ENCODE data around the gene USP46. TPM values are rescaled to one million over a fixed set of nuclear protein-coding genes. Genes with fewer than 3 reads are reported as not detected.

Gene USP46
- total RNA-seq, 2 donors from 2014 or later = 42.0 to 42.9 TPM

- no peak for TF ChIP-seq CTCF (conservative IDR thresholded peaks at IDR 0.05)
- H3K9me3 Mint-ChIP-seq = no peaks in the 10 kb centered on the region
- no peaks in the 10 kb centered on the region for H3K36me3 ChIP-seq (ENCODE audit: control insufficient read depth, insufficient read depth, low read length)
- H3K27me3 ChIP-seq (ENCODE audit: control insufficient read depth, insufficient read depth, low read length, poor library complexity, severe bottlenecking) = no peaks in the 10 kb centered on the region
- no peaks in the 10 kb centered on the region for H3K4me1 Mint-ChIP-seq
- H3K4me1 ChIP-seq (ENCODE audit: control insufficient read depth, insufficient read depth, low read length) = no peaks in the 10 kb centered on the region
- 77 to 93% methylated on average over 3 to 4 of the region's 4 CpGs for WGBS, 2 experiments (ENCODE audit: insufficient coverage in 1 of 2, insufficient read length in 1 of 2)
- no peak for DNase-seq
- H3K9me3 ChIP-seq (ENCODE audit: control insufficient read depth, low read length) = no peaks in the 10 kb centered on the region
- no peak overlapping the region for H3K27ac Mint-ChIP-seq
- no peaks in the 10 kb centered on the region for H3K36me3 Mint-ChIP-seq (ENCODE audit: low read depth)
- H3K4me3 ChIP-seq (ENCODE audit: low read length) = no peak overlapping the region
- no peaks in the 10 kb centered on the region for H3K27me3 Mint-ChIP-seq (ENCODE audit: insufficient read depth)
- H3K4me3 Mint-ChIP-seq = no peak overlapping the region
- H3K9ac ChIP-seq (ENCODE audit: extremely low read depth, low read length, poor library complexity, severe bottlenecking) = no peak overlapping the region
- H3K27ac ChIP-seq (ENCODE audit: low read depth, low read length) = no peak overlapping the region
Measured at GRCh38 chr4:52579602-52580272, 79.4 kb downstream of the USP46 start.

- no peaks in the 10 kb centered on the region for H3K4me1 Mint-ChIP-seq
- DNase-seq = no peak
- no peaks in the 10 kb centered on the region for H3K9me3 ChIP-seq (ENCODE audit: control insufficient read depth, low read length)
- no peak overlapping the region for H3K27ac Mint-ChIP-seq
- no peak overlapping the region for H3K9ac ChIP-seq (ENCODE audit: extremely low read depth, low read length, poor library complexity, severe bottlenecking)
- no peaks in the 10 kb centered on the region for H3K4me1 ChIP-seq (ENCODE audit: control insufficient read depth, insufficient read depth, low read length)
- no peak overlapping the region for H3K4me3 Mint-ChIP-seq
- H3K36me3 ChIP-seq (ENCODE audit: control insufficient read depth, insufficient read depth, low read length) = no peaks in the 10 kb centered on the region
- no peaks in the 10 kb centered on the region for H3K27me3 Mint-ChIP-seq (ENCODE audit: insufficient read depth)
- no peak overlapping the region for H3K27ac ChIP-seq (ENCODE audit: low read depth, low read length)
- 88 to 91% methylated on average over 1 to 2 of the region's 2 CpGs for WGBS, 2 experiments (ENCODE audit: insufficient coverage in 1 of 2, insufficient read length in 1 of 2)
- no peaks in the 10 kb centered on the region for H3K27me3 ChIP-seq (ENCODE audit: control insufficient read depth, insufficient read depth, low read length, poor library complexity, severe bottlenecking)
- TF ChIP-seq CTCF (conservative IDR thresholded peaks at IDR 0.05) = no peak
- H3K9me3 Mint-ChIP-seq = no peaks in the 10 kb centered on the region
- H3K36me3 Mint-ChIP-seq (ENCODE audit: low read depth) = no peaks in the 10 kb centered on the region
- no peak overlapping the region for H3K4me3 ChIP-seq (ENCODE audit: low read length)
Measured at GRCh38 chr4:52578951-52579350, 80.2 kb downstream of the USP46 start.

GRCh38 chr4:52577624-52577962, 81.5 kb downstream of the USP46 start:
- DNase-seq = no peak

More at GRCh38 chr4:52577624-52577962, 81.5 kb downstream of the USP46 start:
- H3K27ac Mint-ChIP-seq = no peak overlapping the region
- no peaks in the 10 kb centered on the region for H3K27me3 ChIP-seq (ENCODE audit: control insufficient read depth, insufficient read depth, low read length, poor library complexity, severe bottlenecking)
- H3K9me3 ChIP-seq (ENCODE audit: control insufficient read depth, low read length) = no peaks in the 10 kb centered on the region
- no peaks in the 10 kb centered on the region for H3K4me1 ChIP-seq (ENCODE audit: control insufficient read depth, insufficient read depth, low read length)
- H3K9me3 Mint-ChIP-seq = no peaks in the 10 kb centered on the region
- H3K27me3 Mint-ChIP-seq (ENCODE audit: insufficient read depth) = no peaks in the 10 kb centered on the region
- 91 to 100% methylated on average over 4 of the region's 4 CpGs for WGBS, 2 experiments (ENCODE audit: insufficient coverage in 1 of 2, insufficient read length in 1 of 2)
- no peaks in the 10 kb centered on the region for H3K36me3 ChIP-seq (ENCODE audit: control insufficient read depth, insufficient read depth, low read length)
- no peak overlapping the region for H3K27ac ChIP-seq (ENCODE audit: low read depth, low read length)
- no peak overlapping the region for H3K4me3 Mint-ChIP-seq
- no peaks in the 10 kb centered on the region for H3K4me1 Mint-ChIP-seq
- no peak overlapping the region for H3K9ac ChIP-seq (ENCODE audit: extremely low read depth, low read length, poor library complexity, severe bottlenecking)
- no peaks in the 10 kb centered on the region for H3K36me3 Mint-ChIP-seq (ENCODE audit: low read depth)
- no peak for TF ChIP-seq CTCF (conservative IDR thresholded peaks at IDR 0.05)
- H3K4me3 ChIP-seq (ENCODE audit: low read length) = no peak overlapping the region
